ENCODE data around the gene RETREG3. TPM values are rescaled to one million over a fixed set of nuclear protein-coding genes. Genes with fewer than 3 reads are reported as not detected.
"Not testable (repeated sequence)": the region's sequence is repeated elsewhere in the genome, so short reads cannot be mapped to it uniquely, and the experiment has no call there.

RETREG3 gene
- total RNA-seq, 1 experiment from 2014 or later: 25.4 TPM

- no peak for DNase-seq (ENCODE audit: low read depth)
Measured at GRCh38 chr17:42571435-42572225, 37.5 kb downstream of the RETREG3 start.

GRCh38 chr17:42568341-42569111 is 40.6 kb downstream of the RETREG3 start:
- no peak for DNase-seq (ENCODE audit: low read depth)

- peak; percentile 86 for DNase-seq (ENCODE audit: low read depth)
Measured at GRCh38 chr17:42566883-42567573, 42.1 kb downstream of the RETREG3 start, which contains the start of gene MLX. Gene MLX (plus strand): TSS chr17:42567100. CDS start chr17:42567125, 25 bp downstream.

- DNase-seq (ENCODE audit: low read depth): no peak
Measured at GRCh38 chr17:42566215-42566882, 42.8 kb downstream of the RETREG3 start.

- DNase-seq (ENCODE audit: low read depth): no peak
Measured at GRCh38 chr17:42565523-42566214, 43.5 kb downstream of the RETREG3 start.

GRCh38 chr17:42564815-42565522 is 44.2 kb downstream of the RETREG3 start:
- no peak for DNase-seq (ENCODE audit: low read depth)

- no peak for DNase-seq (ENCODE audit: low read depth)
Measured at GRCh38 chr17:42563950-42564349, 45.2 kb downstream of the RETREG3 start.

- peak; percentile 75 for DNase-seq (ENCODE audit: low read depth)
Measured at GRCh38 chr17:42563543-42563942, 45.6 kb downstream of the RETREG3 start.

GRCh38 chr17:42563143-42563509 is 46.0 kb downstream of the RETREG3 start:
- DNase-seq (ENCODE audit: low read depth): no peak

GRCh38 chr17:42562388-42563142 is 46.6 kb downstream of the RETREG3 start:
- no peak for DNase-seq (ENCODE audit: low read depth)

- peak; percentile 91 for DNase-seq (ENCODE audit: low read depth)
Measured at GRCh38 chr17:42561897-42562387, 47.2 kb downstream of the RETREG3 start, which contains the start of gene COASY. Gene COASY (plus strand): TSS chr17:42562148. CDS start chr17:42562623, 475 bp downstream.

- no peak for DNase-seq (ENCODE audit: low read depth)
Measured at GRCh38 chr17:42560246-42560645, 48.9 kb downstream of the RETREG3 start.

GRCh38 chr17:42559075-42559474 is 50.1 kb downstream of the RETREG3 start:
- no peak for DNase-seq (ENCODE audit: low read depth)

- DNase-seq (ENCODE audit: low read depth): not testable (repeated sequence)
Measured at GRCh38 chr17:42555961-42556617, 53.1 kb downstream of the RETREG3 start.

GRCh38 chr17:42555122-42555622 is 54.0 kb downstream of the RETREG3 start:
- DNase-seq (ENCODE audit: low read depth): no peak

GRCh38 chr17:42554250-42555121 is 54.7 kb downstream of the RETREG3 start:
- peak; percentile 74 for DNase-seq (ENCODE audit: low read depth)

- no peak for DNase-seq (ENCODE audit: low read depth)
Measured at GRCh38 chr17:42553866-42554249, 55.3 kb downstream of the RETREG3 start.

Data from RPMI7951 (cell line).